GM06990 (cell line): ENCODE measurements around the gene KDM6B.
"Not testable (repeated sequence)": the region's sequence is repeated elsewhere in the genome, so short reads cannot be mapped to it uniquely, and the experiment has no call there.

ENCODE experiments used
- DNase-seq: peaks from one replicate; pipeline ENCODE4 v3.0.0-alpha.2; 2011; ENCODE audit not compliant: insufficient read length; ENCODE audit errors: extremely low read depth
- H3K27me3 ChIP-seq: replicated peaks from 2 replicates; pipeline ENCODE4 v1.6.0; 2011; ENCODE audit warnings: low read length; ENCODE audit not compliant: control insufficient read depth, insufficient read depth
- H3K36me3 ChIP-seq: 2 replicates; pipeline ENCODE4 v1.5.1; 2011; ENCODE audit warnings: low read length; ENCODE audit not compliant: control insufficient read depth, insufficient read depth
- H3K4me3 ChIP-seq: replicated peaks from 2 replicates; pipeline ENCODE4 v1.5.1; 2011; ENCODE audit warnings: low read depth, mild to moderate bottlenecking, control low read depth, low read length
- TF ChIP-seq, protein P1 (sequence below): IDR thresholded peaks from 2 replicates; pipeline ENCODE4 v1.5.1; 2011; ENCODE audit warnings: low read length, control low read depth, mild to moderate bottlenecking, inconsistent platforms; ENCODE audit not compliant: insufficient read depth, poor library complexity, severe bottlenecking

Gene KDM6B

GRCh38 chr17:7809086-7809790 is 24.8 kb upstream of the KDM6B start:
- no peaks in the 10 kb centered on the region for H3K36me3 ChIP-seq
- no peak overlapping the region for H3K4me3 ChIP-seq
- TF ChIP-seq, protein P1, sequence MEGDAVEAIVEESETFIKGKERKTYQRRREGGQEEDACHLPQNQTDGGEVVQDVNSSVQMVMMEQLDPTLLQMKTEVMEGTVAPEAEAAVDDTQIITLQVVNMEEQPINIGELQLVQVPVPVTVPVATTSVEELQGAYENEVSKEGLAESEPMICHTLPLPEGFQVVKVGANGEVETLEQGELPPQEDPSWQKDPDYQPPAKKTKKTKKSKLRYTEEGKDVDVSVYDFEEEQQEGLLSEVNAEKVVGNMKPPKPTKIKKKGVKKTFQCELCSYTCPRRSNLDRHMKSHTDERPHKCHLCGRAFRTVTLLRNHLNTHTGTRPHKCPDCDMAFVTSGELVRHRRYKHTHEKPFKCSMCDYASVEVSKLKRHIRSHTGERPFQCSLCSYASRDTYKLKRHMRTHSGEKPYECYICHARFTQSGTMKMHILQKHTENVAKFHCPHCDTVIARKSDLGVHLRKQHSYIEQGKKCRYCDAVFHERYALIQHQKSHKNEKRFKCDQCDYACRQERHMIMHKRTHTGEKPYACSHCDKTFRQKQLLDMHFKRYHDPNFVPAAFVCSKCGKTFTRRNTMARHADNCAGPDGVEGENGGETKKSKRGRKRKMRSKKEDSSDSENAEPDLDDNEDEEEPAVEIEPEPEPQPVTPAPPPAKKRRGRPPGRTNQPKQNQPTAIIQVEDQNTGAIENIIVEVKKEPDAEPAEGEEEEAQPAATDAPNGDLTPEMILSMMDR, result no peak
- DNase-seq, result no peak
- H3K27me3 ChIP-seq, result no peaks in the 10 kb centered on the region; the same call in 1 of the 2 replicates

DNA sequence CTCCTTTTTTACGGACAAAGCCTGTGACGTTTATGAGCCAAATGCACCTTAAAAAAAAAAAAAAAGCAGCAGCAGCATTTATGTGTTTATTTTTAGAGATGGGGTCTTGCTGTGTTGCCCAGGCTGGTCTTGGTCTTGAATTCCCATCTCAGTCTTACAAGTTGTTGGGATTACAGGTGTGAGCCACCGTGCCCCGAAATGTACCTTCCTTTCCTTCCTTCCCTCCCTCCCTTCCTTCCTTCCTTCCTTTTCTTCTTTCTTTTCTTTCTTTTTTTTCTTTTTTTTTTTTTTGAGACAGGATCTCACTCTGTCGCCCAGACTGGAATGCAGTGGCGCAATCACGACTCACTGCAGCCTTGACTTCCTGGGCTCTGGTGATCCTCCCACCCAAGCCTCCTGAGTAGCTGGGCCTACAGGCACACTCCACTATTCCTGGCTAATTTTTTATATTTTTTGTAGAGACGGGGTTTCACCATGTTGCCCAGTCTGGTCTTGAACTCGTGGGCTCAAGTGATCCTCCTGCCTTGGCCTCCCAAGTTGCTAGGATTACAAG is 24.1 kb upstream of the KDM6B start:
- not testable (repeated sequence) for H3K36me3 ChIP-seq, H3K27me3 ChIP-seq, DNase-seq, H3K4me3 ChIP-seq

GRCh38 chr17:7811251-7811650 is 22.8 kb upstream of the KDM6B start:
- TF ChIP-seq, protein P1, result no peak
- Histone ChIP-seq H3K27me3 (no peaks in the 10 kb centered on the region), H3K36me3 (no peaks in the 10 kb centered on the region), H3K4me3 (no peak overlapping the region)
- no peak for DNase-seq

GRCh38 chr17:7814969-7815368 is 19.0 kb upstream of the KDM6B start:
- H3K27me3 ChIP-seq, result no peaks in the 10 kb centered on the region
- TF ChIP-seq, protein P1, result no peak
- no peak overlapping the region for H3K4me3 ChIP-seq
- no peaks in the 10 kb centered on the region for H3K36me3 ChIP-seq
- DNase-seq, result no peak

DNA sequence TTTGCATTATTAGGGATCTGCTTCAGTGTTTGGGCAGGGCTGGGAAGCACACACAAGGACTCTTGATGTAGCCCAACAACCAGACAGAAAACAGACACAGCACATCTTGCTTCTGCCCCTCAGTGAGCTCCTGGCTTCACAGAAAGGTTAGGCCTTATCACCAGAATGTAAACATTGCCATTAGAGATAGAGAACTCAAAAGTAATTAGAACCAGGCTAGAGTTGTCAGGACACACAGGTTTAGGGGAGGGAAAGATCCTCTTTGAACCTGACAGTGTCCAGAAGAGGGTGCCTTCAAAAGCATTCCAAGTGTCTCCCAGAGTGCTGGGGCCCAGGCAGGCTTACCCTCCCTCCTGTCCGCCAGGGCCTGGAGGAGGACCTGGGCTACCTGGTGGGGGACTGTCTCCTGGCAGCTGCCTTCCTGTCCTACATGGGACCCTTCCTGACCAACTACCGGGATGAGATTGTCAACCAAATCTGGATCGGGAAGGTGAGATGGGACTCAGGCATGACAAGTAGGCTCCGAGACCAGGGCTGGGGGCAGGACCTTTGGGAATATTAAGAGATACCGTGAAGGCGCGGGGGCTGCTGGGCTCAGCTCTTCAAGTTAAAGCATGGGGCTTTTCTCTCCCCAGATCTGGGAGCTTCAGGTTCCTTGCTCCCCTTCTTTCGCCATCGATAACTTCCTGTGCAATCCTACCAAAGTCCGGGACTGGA is 16.9 kb upstream of the KDM6B start:
- Histone ChIP-seq H3K27me3 (no peaks in the 10 kb centered on the region; the same call in 1 of the 2 replicates), H3K36me3 (no peaks in the 10 kb centered on the region), H3K4me3 (no peak overlapping the region)
- DNase-seq, result no peak
- TF ChIP-seq, protein P1, result no peak

DNA sequence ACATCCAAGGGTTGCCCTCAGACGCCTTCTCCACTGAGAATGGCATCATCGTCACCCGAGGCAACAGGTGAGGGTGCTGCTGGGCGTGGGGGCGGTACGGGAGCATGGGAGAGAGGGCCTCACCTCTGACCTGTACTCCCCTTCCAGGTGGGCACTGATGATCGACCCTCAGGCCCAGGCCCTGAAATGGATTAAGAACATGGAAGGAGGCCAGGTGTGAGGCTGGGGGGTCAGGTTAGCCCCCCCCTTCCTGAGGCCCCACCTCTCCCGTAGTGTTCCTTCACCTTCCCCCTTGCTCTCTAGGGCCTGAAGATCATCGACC is 16.4 kb upstream of the KDM6B start:
- TF ChIP-seq, protein P1, result no peak
- H3K36me3 ChIP-seq, result no peaks in the 10 kb centered on the region
- no peaks in the 10 kb centered on the region; the same call in 1 of the 2 replicates for H3K27me3 ChIP-seq
- DNase-seq, result no peak
- no peak overlapping the region for H3K4me3 ChIP-seq
